ENCODE results near the gene PACS1.
"Not testable (repeated sequence)": the region's sequence is repeated elsewhere in the genome, so short reads cannot be mapped to it uniquely, and the experiment has no call there.

The PACS1 gene

GRCh38 chr11:66112041-66112491 is 42.0 kb downstream of the PACS1 start:
- DNase-seq = no peak

- DNase-seq = no peak
Observed at GRCh38 chr11:66112601-66113499, 42.8 kb downstream of the PACS1 start.

GRCh38 chr11:66114957-66115356 is 44.9 kb downstream of the PACS1 start:
- DNase-seq = not testable (repeated sequence)

- DNase-seq = no peak
Observed at GRCh38 chr11:66115638-66116301, 45.7 kb downstream of the PACS1 start.

- no peak for DNase-seq
Observed at GRCh38 chr11:66116576-66117361, 46.7 kb downstream of the PACS1 start.

- DNase-seq = no peak
Observed at GRCh38 chr11:66118847-66119246, 48.8 kb downstream of the PACS1 start.

- no peak for DNase-seq
Observed at GRCh38 chr11:66119348-66120133, 49.5 kb downstream of the PACS1 start.

GRCh38 chr11:66121466-66121865 is 51.4 kb downstream of the PACS1 start:
- DNase-seq = no peak

GRCh38 chr11:66123902-66124301 is 53.8 kb downstream of the PACS1 start:
- no peak for DNase-seq

- no peak for DNase-seq
Observed at GRCh38 chr11:66124564-66124963, 54.5 kb downstream of the PACS1 start.

- no peak for DNase-seq
Observed at GRCh38 chr11:66126064-66126463, 56.0 kb downstream of the PACS1 start.

- DNase-seq = no peak
Observed at GRCh38 chr11:66126808-66127555, 56.9 kb downstream of the PACS1 start.

- no peak for DNase-seq
Observed at GRCh38 chr11:66130978-66131377, 60.9 kb downstream of the PACS1 start.

- no peak for DNase-seq
Observed at GRCh38 chr11:66131937-66132632, 62.0 kb downstream of the PACS1 start.

GRCh38 chr11:66133216-66133775 is 63.2 kb downstream of the PACS1 start:
- no peak for DNase-seq

GRCh38 chr11:66136752-66137123 is 66.7 kb downstream of the PACS1 start:
- DNase-seq = no peak

- no peak for DNase-seq
Observed at GRCh38 chr11:66139817-66140404, 69.8 kb downstream of the PACS1 start.

GRCh38 chr11:66142370-66143263 is 72.5 kb downstream of the PACS1 start:
- peak; percentile 76 for DNase-seq

GRCh38 chr11:66143264-66143566 is 73.1 kb downstream of the PACS1 start:
- no peak for DNase-seq
